ENCODE data around the gene DBX1. TPM values are rescaled to one million over a fixed set of nuclear protein-coding genes. Genes with fewer than 3 reads are reported as not detected.
"Not testable (repeated sequence)": the region's sequence is repeated elsewhere in the genome, so short reads cannot be mapped to it uniquely, and the experiment has no call there.

DBX1 gene
- total RNA-seq, 4 donors from 2014 or later: not detected

- ATAC-seq (ENCODE audit: low FRiP score) (peak; percentile 65), DNase-seq (ENCODE audit: low spot score) (no peak)
- TF ChIP-seq, protein P1, sequence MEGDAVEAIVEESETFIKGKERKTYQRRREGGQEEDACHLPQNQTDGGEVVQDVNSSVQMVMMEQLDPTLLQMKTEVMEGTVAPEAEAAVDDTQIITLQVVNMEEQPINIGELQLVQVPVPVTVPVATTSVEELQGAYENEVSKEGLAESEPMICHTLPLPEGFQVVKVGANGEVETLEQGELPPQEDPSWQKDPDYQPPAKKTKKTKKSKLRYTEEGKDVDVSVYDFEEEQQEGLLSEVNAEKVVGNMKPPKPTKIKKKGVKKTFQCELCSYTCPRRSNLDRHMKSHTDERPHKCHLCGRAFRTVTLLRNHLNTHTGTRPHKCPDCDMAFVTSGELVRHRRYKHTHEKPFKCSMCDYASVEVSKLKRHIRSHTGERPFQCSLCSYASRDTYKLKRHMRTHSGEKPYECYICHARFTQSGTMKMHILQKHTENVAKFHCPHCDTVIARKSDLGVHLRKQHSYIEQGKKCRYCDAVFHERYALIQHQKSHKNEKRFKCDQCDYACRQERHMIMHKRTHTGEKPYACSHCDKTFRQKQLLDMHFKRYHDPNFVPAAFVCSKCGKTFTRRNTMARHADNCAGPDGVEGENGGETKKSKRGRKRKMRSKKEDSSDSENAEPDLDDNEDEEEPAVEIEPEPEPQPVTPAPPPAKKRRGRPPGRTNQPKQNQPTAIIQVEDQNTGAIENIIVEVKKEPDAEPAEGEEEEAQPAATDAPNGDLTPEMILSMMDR (IDR thresholded peaks at IDR 0.05): peak in 1 of 3 donors; percentile 69
Measured at GRCh38 chr11:20131788-20132666, 28.2 kb downstream of the DBX1 start.

GRCh38 chr11:20129665-20130064 is 30.6 kb downstream of the DBX1 start:
- no peak for DNase-seq (ENCODE audit: low spot score)
- no peak for ATAC-seq (ENCODE audit: low FRiP score)
- TF ChIP-seq, protein P1 (IDR thresholded peaks at IDR 0.05): no peak

- DNase-seq (ENCODE audit: low spot score); ATAC-seq (ENCODE audit: low FRiP score): not testable (repeated sequence)
Measured at GRCh38 chr11:20128528-20128825, 31.8 kb downstream of the DBX1 start.

DNA sequence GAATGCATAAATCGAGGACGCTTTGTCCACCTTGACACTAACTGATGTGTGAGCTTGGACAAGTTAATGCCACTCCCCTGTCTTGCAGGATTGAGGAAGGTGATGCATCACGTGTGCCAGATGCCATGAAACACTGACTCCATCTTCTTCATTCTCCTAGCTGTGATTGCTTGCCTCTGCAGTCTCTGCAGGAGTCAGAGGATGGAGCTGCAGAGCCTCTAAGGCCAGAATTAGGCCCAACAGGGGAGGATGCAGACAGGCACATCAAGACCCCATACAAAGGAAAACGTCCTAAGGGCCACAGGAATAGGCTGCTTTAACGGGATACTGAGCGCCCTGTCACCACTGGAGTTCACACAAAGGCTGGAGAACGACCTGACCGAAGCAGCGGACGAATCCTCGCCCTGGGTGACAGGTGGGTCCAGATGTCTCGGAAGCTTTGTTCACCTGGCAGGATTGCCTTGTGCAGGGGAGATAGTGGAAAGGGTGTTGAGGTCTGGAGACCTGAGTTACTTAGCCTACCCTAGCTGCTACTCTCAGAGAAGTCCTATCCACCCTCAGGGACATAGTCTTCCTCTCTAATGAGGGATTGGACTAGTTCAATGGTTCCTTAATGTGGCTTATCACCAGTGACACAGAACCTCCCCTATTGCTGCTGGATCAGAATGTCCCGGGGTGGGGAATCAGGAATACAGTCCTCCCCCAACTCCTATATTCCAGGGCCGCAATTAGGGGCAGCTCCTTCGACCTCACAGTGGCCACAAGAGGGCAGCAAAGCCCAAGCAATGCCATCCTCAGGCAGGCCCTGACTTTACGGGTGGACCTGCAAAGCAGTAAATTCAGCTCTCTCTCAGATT is 32.4 kb downstream of the DBX1 start:
- DNase-seq (ENCODE audit: low spot score): peak; percentile 78
- ATAC-seq (ENCODE audit: low FRiP score): no peak
- TF ChIP-seq, protein P1 (IDR thresholded peaks at IDR 0.05): peak in 1 of 3 donors; percentile 12

GRCh38 chr11:20126724-20127123 is 33.6 kb downstream of the DBX1 start:
- ATAC-seq (ENCODE audit: low FRiP score) (no peak), DNase-seq (ENCODE audit: low spot score) (no peak)
- TF ChIP-seq, protein P1 (IDR thresholded peaks at IDR 0.05): no peak

GRCh38 chr11:20125927-20126326 is 34.3 kb downstream of the DBX1 start:
- TF ChIP-seq, protein P1 (IDR thresholded peaks at IDR 0.05): no peak
- ATAC-seq (ENCODE audit: low FRiP score) (peak; percentile 46), DNase-seq (ENCODE audit: low spot score) (no peak)

DNA sequence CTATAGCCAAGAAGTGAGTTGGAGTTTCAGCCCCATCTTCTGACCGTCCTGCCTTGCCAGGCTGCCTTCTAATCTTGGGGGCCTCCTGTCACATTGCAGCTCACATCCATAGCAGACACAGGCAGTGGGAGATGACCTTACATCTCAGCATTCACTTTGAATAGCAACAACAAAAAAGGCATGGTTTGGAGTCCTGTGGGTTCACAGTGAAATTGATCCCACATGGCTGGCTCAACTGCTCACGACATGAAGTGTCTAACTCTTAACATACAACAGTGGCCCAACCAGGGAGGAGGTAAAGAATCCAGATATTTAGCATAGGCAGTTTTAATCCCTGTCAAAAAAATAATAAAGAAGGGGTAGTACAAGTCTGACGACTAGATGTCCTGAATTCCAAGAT is 38.1 kb downstream of the DBX1 start:
- ATAC-seq (ENCODE audit: low FRiP score): no peak
- TF ChIP-seq, protein P1 (IDR thresholded peaks at IDR 0.05): no peak

More for the DNA sequence above, 38.1 kb downstream of the DBX1 start:
- DNase-seq (ENCODE audit: low spot score): no peak

Data from omental fat pad (tissue), 4 donors.